H9 (cell line): ENCODE measurements around the gene GSTO2. TPM values are rescaled to one million over a fixed set of nuclear protein-coding genes. Genes with fewer than 3 reads are reported as not detected.
A peak's percentile ranks its signal among the peaks of the same experiment; 100 is the strongest.

ENCODE experiments used
- DNase-seq: peaks from one replicate; pipeline ENCODE4 v3.0.0-alpha.2; 2017
- H2AFZ ChIP-seq: one replicate; pipeline ENCODE4 v1.6.1; 2013; ENCODE audit warnings: mild to moderate bottlenecking, low read length, control low read depth, moderate library complexity
- H2AK5ac ChIP-seq: 2 replicates; pipeline ENCODE4 v1.6.1; 2013; ENCODE audit warnings: low read length, control low read depth, mixed read lengths; ENCODE audit not compliant: insufficient read length
- H2BK120ac ChIP-seq: one replicate; pipeline ENCODE4 v1.6.1; 2013; ENCODE audit warnings: low read depth, mild to moderate bottlenecking, low read length, control low read depth, inconsistent platforms; ENCODE audit not compliant: poor library complexity, severe bottlenecking
- H2BK12ac ChIP-seq: 2 replicates; pipeline ENCODE4 v1.6.1; 2013; ENCODE audit warnings: low read length, control low read depth, mixed read lengths, low read depth; ENCODE audit not compliant: insufficient read length
- H2BK15ac ChIP-seq: 2 replicates; pipeline ENCODE4 v1.6.1; 2013; ENCODE audit warnings: low read depth, low read length, control low read depth
- H2BK20ac ChIP-seq: one replicate; pipeline ENCODE4 v1.6.1; 2013; ENCODE audit warnings: low read depth, mild to moderate bottlenecking, low read length, control low read depth, inconsistent platforms; ENCODE audit not compliant: poor library complexity, severe bottlenecking
- H2BK5ac ChIP-seq: 2 replicates; pipeline ENCODE4 v1.6.1; 2013; ENCODE audit warnings: low read length, control low read depth, mixed read lengths; ENCODE audit not compliant: insufficient read length
- H3K14ac ChIP-seq: 2 replicates; pipeline ENCODE4 v1.6.1; 2013; ENCODE audit warnings: low read length, control low read depth; ENCODE audit not compliant: insufficient read depth
- H3K18ac ChIP-seq: 2 replicates; pipeline ENCODE4 v1.6.1; 2013; ENCODE audit warnings: low read depth, mild to moderate bottlenecking, mixed read lengths, low read length, control low read depth; ENCODE audit not compliant: insufficient read length
- H3K23ac ChIP-seq: 2 replicates; pipeline ENCODE4 v1.6.1; 2013; ENCODE audit warnings: low read length, control low read depth, mixed read lengths, low read depth; ENCODE audit not compliant: insufficient read length
- H3K23me2 ChIP-seq: 2 replicates; pipeline ENCODE4 v1.6.1; 2013; ENCODE audit warnings: low read depth, mild to moderate bottlenecking, mixed read lengths, low read length, control low read depth; ENCODE audit not compliant: insufficient read length, poor library complexity, severe bottlenecking
- H3K27ac ChIP-seq: 2 replicates; pipeline ENCODE4 v1.5.1; 2013; ENCODE audit warnings: low read length, control low read depth, mixed read lengths, low read depth; ENCODE audit not compliant: insufficient read length
- H3K27me3 ChIP-seq: 2 replicates; pipeline ENCODE4 v1.6.1; 2013; ENCODE audit warnings: low read length, control low read depth, inconsistent platforms; ENCODE audit not compliant: insufficient read depth
- H3K4ac ChIP-seq: 2 replicates; pipeline ENCODE4 v1.6.1; 2013; ENCODE audit warnings: low read depth, mild to moderate bottlenecking, control low read depth, inconsistent platforms, low read length, moderate library complexity
- H3K4me1 ChIP-seq: 2 replicates; pipeline ENCODE4 v1.6.1; 2013; ENCODE audit warnings: low read length, control low read depth, inconsistent platforms; ENCODE audit not compliant: insufficient read depth
- H3K4me2 ChIP-seq: 2 replicates; pipeline ENCODE4 v1.6.1; 2013; ENCODE audit warnings: low read length, control low read depth, mixed read lengths; ENCODE audit not compliant: insufficient read length, insufficient read depth
- H3K56ac ChIP-seq: 2 replicates; pipeline ENCODE4 v1.6.1; 2013; ENCODE audit warnings: low read depth, mild to moderate bottlenecking, mixed read lengths, low read length, control low read depth; ENCODE audit not compliant: insufficient read length
- H3K79me1 ChIP-seq: 2 replicates; pipeline ENCODE4 v1.6.1; 2013; ENCODE audit warnings: low read depth, mild to moderate bottlenecking, moderate library complexity, low read length, control low read depth, inconsistent platforms; ENCODE audit not compliant: insufficient read depth, poor library complexity, severe bottlenecking
- H3K79me2 ChIP-seq: 2 replicates; pipeline ENCODE4 v1.6.1; 2013; ENCODE audit warnings: low read length, control low read depth, inconsistent platforms; ENCODE audit not compliant: insufficient read depth
- H3K9ac ChIP-seq: 2 replicates; pipeline ENCODE4 v1.6.1; 2013; ENCODE audit warnings: low read length, control low read depth, mixed read lengths; ENCODE audit not compliant: insufficient read length; ENCODE audit errors: extremely low read depth
- H3K9me3 ChIP-seq: one replicate; pipeline ENCODE4 v1.6.1; 2013; ENCODE audit warnings: low read depth, low read length, inconsistent platforms; ENCODE audit not compliant: control insufficient read depth
- H3T11ph ChIP-seq: one replicate; pipeline ENCODE4 v1.6.1; 2013; ENCODE audit warnings: mild to moderate bottlenecking, low read length, control low read depth, inconsistent platforms
- H4K20me1 ChIP-seq: one replicate; pipeline ENCODE4 v1.6.1; 2013; ENCODE audit not compliant: control insufficient read depth, insufficient read length, insufficient read depth
- H4K5ac ChIP-seq: 2 replicates; pipeline ENCODE4 v1.6.1; 2013; ENCODE audit warnings: low read depth, mild to moderate bottlenecking, mixed read lengths, low read length, control low read depth; ENCODE audit not compliant: insufficient read length
- H4K8ac ChIP-seq: replicated peaks from 2 replicates; pipeline ENCODE4 v1.6.1; 2013; ENCODE audit warnings: low read length, control low read depth, mixed read lengths, low read depth; ENCODE audit not compliant: insufficient read length
- H4K91ac ChIP-seq: 2 replicates; pipeline ENCODE4 v1.6.1; 2013; ENCODE audit warnings: low read depth, mild to moderate bottlenecking, moderate library complexity, mixed read lengths, low read length, control low read depth; ENCODE audit not compliant: insufficient read length
- H3K27ac Mint-ChIP-seq, 3 experiments: 2 replicates in 2 of 3; 3 replicates in 1 of 3; pipeline ENCODE4 v1.8.0; 2020 to 2021; ENCODE audit warnings: mixed read lengths in 3 of 3, mild to moderate bottlenecking in 1 of 3, moderate library complexity in 1 of 3
- H3K27me3 Mint-ChIP-seq: 2 replicates; pipeline ENCODE4 v1.8.0; 2021; ENCODE audit warnings: low read depth, mild to moderate bottlenecking, moderate library complexity, mixed read lengths
- H3K36me3 Mint-ChIP-seq, 3 experiments: 2 replicates in 2 of 3; 3 replicates in 1 of 3; pipeline ENCODE4 v1.8.0; 2020 to 2021; ENCODE audit warnings: low read depth in 3 of 3, mixed read lengths in 3 of 3; ENCODE audit not compliant: insufficient read depth in 1 of 3
- H3K4me1 Mint-ChIP-seq, 2 experiments: 2 replicates each; pipeline ENCODE4 v1.8.0; 2020; ENCODE audit warnings: mixed read lengths in 2 of 2
- H3K4me3 Mint-ChIP-seq, 2 experiments: 2 replicates in 1 of 2; 3 replicates in 1 of 2; pipeline ENCODE4 v1.8.0; 2020 to 2021; ENCODE audit warnings: mild to moderate bottlenecking in 2 of 2, mixed read lengths in 2 of 2, moderate library complexity in 1 of 2
- H3K9me3 Mint-ChIP-seq, 2 experiments: 2 replicates in 1 of 2; 3 replicates in 1 of 2; pipeline ENCODE4 v1.8.0; 2020; ENCODE audit warnings: mild to moderate bottlenecking in 2 of 2, mixed read lengths in 2 of 2, moderate library complexity in 1 of 2
- CTCF ChIP-seq: fragments of 200-600 bp; sonication (generic); conservative IDR thresholded peaks from 3 replicates; pipeline ENCODE4 v1.8.0; 2021; ENCODE audit warnings: antibody characterized with exemption, mild to moderate bottlenecking
- WGBS: extraction: QIAGEN DNeasy Blood & Tissue Kit; methylation state at CpG from one replicate; pipeline ENCODE4 v1.1.7; 2013; ENCODE audit warnings: missing lambda C conversion rate, low lambda C conversion rate, mixed read lengths; ENCODE audit not compliant: insufficient read length; ENCODE audit errors: extremely low coverage; 5-methylcytosine and 5-hydroxymethylcytosine counted together
- total RNA-seq: library from RNA; stranded (reverse); gene quantifications from 2 replicates; pipeline ENCODE4 v1.2.1, GENCODE V29; 2021

Gene GSTO2
- total RNA-seq, 1 experiment from 2014 or later, result 14.5 TPM

GRCh38 chr10:104333728-104334373 lies 64.9 kb downstream of the GSTO2 start:
- Mint-ChIP-seq H3K27me3 (no peaks in the 10 kb centered on the region; the same call in 1 of the 2 replicates), H3K4me3 (peak overlapping the region in 1 of 2 experiments; percentile 55; a peak in 1 of 5 replicates), H3K4me1 (peaks cover 73 to 78% of the 10 kb centered on the region in 2 experiments), H3K36me3 (peaks cover 2 to 5% (median 3%) of the 10 kb centered on the region in 3 experiments; a peak in 3 of 7 replicates), H3K27ac (peak overlapping the region; percentile 72 to 91 (median 88); a peak in 5 of 7 replicates), H3K9me3 (no peaks in the 10 kb centered on the region)
- Histone ChIP-seq H3K23ac (no peak overlapping the region), H4K91ac (no peak overlapping the region), H3K4me2 (no peak overlapping the region), H3K27ac (no peak overlapping the region), H3K79me2 (peaks cover 33% of the 10 kb centered on the region; the same call in 1 of the 2 replicates), H2AK5ac (no peak overlapping the region), H2AFZ (no peak overlapping the region), H2BK12ac (no peak overlapping the region), H3K9ac (no peak overlapping the region), H3K79me1 (no peaks in the 10 kb centered on the region), H3K14ac (no peak overlapping the region), H3K27me3 (no peaks in the 10 kb centered on the region), H3K4me1 (peaks cover 37% of the 10 kb centered on the region; the same call in 1 of the 2 replicates), H3K23me2 (peaks cover 9% of the 10 kb centered on the region), H4K5ac (no peak overlapping the region), H2BK5ac (no peak overlapping the region), H3K56ac (no peak overlapping the region), H2BK20ac (no peak overlapping the region), H3K9me3 (no peaks in the 10 kb centered on the region), H4K20me1 (peaks cover 3% of the 10 kb centered on the region), H3K4ac (no peak overlapping the region), H3T11ph (no peak overlapping the region), H4K8ac (no peak overlapping the region), H2BK120ac (no peak overlapping the region), H2BK15ac (no peak overlapping the region), H3K18ac (no peak overlapping the region)
- TF ChIP-seq CTCF, result no peak
- DNase-seq, result no peak
- WGBS, result no CpG with 5 or more reads among the region's 15 CpGs
